H9 (cell line): ENCODE results near the gene QSOX1. TPM values are rescaled to one million over a fixed set of nuclear protein-coding genes. Genes with fewer than 3 reads are reported as not detected.

Experiments used
- DNase-seq: peaks from one replicate; pipeline ENCODE4 v3.0.0-alpha.2; 2017
- H2AFZ ChIP-seq: one replicate; pipeline ENCODE4 v1.6.1; 2013; ENCODE audit warnings: mild to moderate bottlenecking, low read length, control low read depth, moderate library complexity
- H2AK5ac ChIP-seq: 2 replicates; pipeline ENCODE4 v1.6.1; 2013; ENCODE audit warnings: low read length, control low read depth, mixed read lengths; ENCODE audit not compliant: insufficient read length
- H2BK120ac ChIP-seq: one replicate; pipeline ENCODE4 v1.6.1; 2013; ENCODE audit warnings: low read depth, mild to moderate bottlenecking, low read length, control low read depth, inconsistent platforms; ENCODE audit not compliant: poor library complexity, severe bottlenecking
- H2BK12ac ChIP-seq: 2 replicates; pipeline ENCODE4 v1.6.1; 2013; ENCODE audit warnings: low read length, control low read depth, mixed read lengths, low read depth; ENCODE audit not compliant: insufficient read length
- H2BK15ac ChIP-seq: 2 replicates; pipeline ENCODE4 v1.6.1; 2013; ENCODE audit warnings: low read depth, low read length, control low read depth
- H2BK20ac ChIP-seq: one replicate; pipeline ENCODE4 v1.6.1; 2013; ENCODE audit warnings: low read depth, mild to moderate bottlenecking, low read length, control low read depth, inconsistent platforms; ENCODE audit not compliant: poor library complexity, severe bottlenecking
- H2BK5ac ChIP-seq: 2 replicates; pipeline ENCODE4 v1.6.1; 2013; ENCODE audit warnings: low read length, control low read depth, mixed read lengths; ENCODE audit not compliant: insufficient read length
- H3K14ac ChIP-seq: 2 replicates; pipeline ENCODE4 v1.6.1; 2013; ENCODE audit warnings: low read length, control low read depth; ENCODE audit not compliant: insufficient read depth
- H3K18ac ChIP-seq: 2 replicates; pipeline ENCODE4 v1.6.1; 2013; ENCODE audit warnings: low read depth, mild to moderate bottlenecking, mixed read lengths, low read length, control low read depth; ENCODE audit not compliant: insufficient read length
- H3K23ac ChIP-seq: 2 replicates; pipeline ENCODE4 v1.6.1; 2013; ENCODE audit warnings: low read length, control low read depth, mixed read lengths, low read depth; ENCODE audit not compliant: insufficient read length
- H3K23me2 ChIP-seq: 2 replicates; pipeline ENCODE4 v1.6.1; 2013; ENCODE audit warnings: low read depth, mild to moderate bottlenecking, mixed read lengths, low read length, control low read depth; ENCODE audit not compliant: insufficient read length, poor library complexity, severe bottlenecking
- H3K27ac ChIP-seq: 2 replicates; pipeline ENCODE4 v1.5.1; 2013; ENCODE audit warnings: low read length, control low read depth, mixed read lengths, low read depth; ENCODE audit not compliant: insufficient read length
- H3K27me3 ChIP-seq: 2 replicates; pipeline ENCODE4 v1.6.1; 2013; ENCODE audit warnings: low read length, control low read depth, inconsistent platforms; ENCODE audit not compliant: insufficient read depth
- H3K4ac ChIP-seq: 2 replicates; pipeline ENCODE4 v1.6.1; 2013; ENCODE audit warnings: low read depth, mild to moderate bottlenecking, control low read depth, inconsistent platforms, low read length, moderate library complexity
- H3K4me1 ChIP-seq: 2 replicates; pipeline ENCODE4 v1.6.1; 2013; ENCODE audit warnings: low read length, control low read depth, inconsistent platforms; ENCODE audit not compliant: insufficient read depth
- H3K4me2 ChIP-seq: 2 replicates; pipeline ENCODE4 v1.6.1; 2013; ENCODE audit warnings: low read length, control low read depth, mixed read lengths; ENCODE audit not compliant: insufficient read length, insufficient read depth
- H3K56ac ChIP-seq: 2 replicates; pipeline ENCODE4 v1.6.1; 2013; ENCODE audit warnings: low read depth, mild to moderate bottlenecking, mixed read lengths, low read length, control low read depth; ENCODE audit not compliant: insufficient read length
- H3K79me1 ChIP-seq: 2 replicates; pipeline ENCODE4 v1.6.1; 2013; ENCODE audit warnings: low read depth, mild to moderate bottlenecking, moderate library complexity, low read length, control low read depth, inconsistent platforms; ENCODE audit not compliant: insufficient read depth, poor library complexity, severe bottlenecking
- H3K79me2 ChIP-seq: 2 replicates; pipeline ENCODE4 v1.6.1; 2013; ENCODE audit warnings: low read length, control low read depth, inconsistent platforms; ENCODE audit not compliant: insufficient read depth
- H3K9ac ChIP-seq: 2 replicates; pipeline ENCODE4 v1.6.1; 2013; ENCODE audit warnings: low read length, control low read depth, mixed read lengths; ENCODE audit not compliant: insufficient read length; ENCODE audit errors: extremely low read depth
- H3K9me3 ChIP-seq: one replicate; pipeline ENCODE4 v1.6.1; 2013; ENCODE audit warnings: low read depth, low read length, inconsistent platforms; ENCODE audit not compliant: control insufficient read depth
- H3T11ph ChIP-seq: one replicate; pipeline ENCODE4 v1.6.1; 2013; ENCODE audit warnings: mild to moderate bottlenecking, low read length, control low read depth, inconsistent platforms
- H4K20me1 ChIP-seq: one replicate; pipeline ENCODE4 v1.6.1; 2013; ENCODE audit not compliant: control insufficient read depth, insufficient read length, insufficient read depth
- H4K5ac ChIP-seq: 2 replicates; pipeline ENCODE4 v1.6.1; 2013; ENCODE audit warnings: low read depth, mild to moderate bottlenecking, mixed read lengths, low read length, control low read depth; ENCODE audit not compliant: insufficient read length
- H4K8ac ChIP-seq: replicated peaks from 2 replicates; pipeline ENCODE4 v1.6.1; 2013; ENCODE audit warnings: low read length, control low read depth, mixed read lengths, low read depth; ENCODE audit not compliant: insufficient read length
- H4K91ac ChIP-seq: 2 replicates; pipeline ENCODE4 v1.6.1; 2013; ENCODE audit warnings: low read depth, mild to moderate bottlenecking, moderate library complexity, mixed read lengths, low read length, control low read depth; ENCODE audit not compliant: insufficient read length
- H3K27ac Mint-ChIP-seq, 3 experiments: 2 replicates in 2 of 3; 3 replicates in 1 of 3; pipeline ENCODE4 v1.8.0; 2020 to 2021; ENCODE audit warnings: mixed read lengths in 3 of 3, mild to moderate bottlenecking in 1 of 3, moderate library complexity in 1 of 3
- H3K27me3 Mint-ChIP-seq: 2 replicates; pipeline ENCODE4 v1.8.0; 2021; ENCODE audit warnings: low read depth, mild to moderate bottlenecking, moderate library complexity, mixed read lengths
- H3K36me3 Mint-ChIP-seq, 3 experiments: 2 replicates in 2 of 3; 3 replicates in 1 of 3; pipeline ENCODE4 v1.8.0; 2020 to 2021; ENCODE audit warnings: low read depth in 3 of 3, mixed read lengths in 3 of 3; ENCODE audit not compliant: insufficient read depth in 1 of 3
- H3K4me1 Mint-ChIP-seq, 2 experiments: 2 replicates each; pipeline ENCODE4 v1.8.0; 2020; ENCODE audit warnings: mixed read lengths in 2 of 2
- H3K4me3 Mint-ChIP-seq, 2 experiments: 2 replicates in 1 of 2; 3 replicates in 1 of 2; pipeline ENCODE4 v1.8.0; 2020 to 2021; ENCODE audit warnings: mild to moderate bottlenecking in 2 of 2, mixed read lengths in 2 of 2, moderate library complexity in 1 of 2
- H3K9me3 Mint-ChIP-seq, 2 experiments: 2 replicates in 1 of 2; 3 replicates in 1 of 2; pipeline ENCODE4 v1.8.0; 2020; ENCODE audit warnings: mild to moderate bottlenecking in 2 of 2, mixed read lengths in 2 of 2, moderate library complexity in 1 of 2
- WGBS: extraction: QIAGEN DNeasy Blood & Tissue Kit; methylation state at CpG from one replicate; pipeline ENCODE4 v1.1.7; 2013; ENCODE audit warnings: missing lambda C conversion rate, low lambda C conversion rate, mixed read lengths; ENCODE audit not compliant: insufficient read length; ENCODE audit errors: extremely low coverage; 5-methylcytosine and 5-hydroxymethylcytosine counted together
- total RNA-seq: library from RNA; stranded (reverse); gene quantifications from 2 replicates; pipeline ENCODE4 v1.2.1, GENCODE V29; 2021
- TF ChIP-seq, protein P1 (sequence below): fragments of 200-600 bp; sonication (generic); conservative IDR thresholded peaks from 3 replicates; pipeline ENCODE4 v1.8.0; 2021; ENCODE audit warnings: antibody characterized with exemption, mild to moderate bottlenecking

The QSOX1 gene
- total RNA-seq, 1 experiment from 2014 or later, result 79.2 TPM

DNA sequence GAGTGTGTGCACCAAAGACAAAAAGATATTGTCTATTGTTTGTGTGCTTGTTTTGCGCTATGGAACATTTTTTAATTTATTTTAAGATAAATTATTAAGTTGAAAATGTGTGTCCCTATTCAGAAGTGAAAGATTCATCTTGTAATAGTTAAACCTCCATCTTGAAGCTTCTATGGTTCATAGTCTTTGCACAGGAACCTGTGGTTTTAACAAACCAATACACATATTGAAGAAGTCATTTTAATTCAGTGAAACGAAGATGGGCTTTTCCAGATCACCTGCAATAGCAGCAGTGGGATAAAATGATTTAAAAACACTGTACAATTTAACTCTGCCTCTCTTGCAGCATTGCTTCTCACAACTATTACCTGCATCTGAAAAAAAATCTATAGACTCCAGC is 42.6 kb upstream of the QSOX1 start:
- H2BK15ac ChIP-seq, result no peak overlapping the region
- TF ChIP-seq, protein P1, sequence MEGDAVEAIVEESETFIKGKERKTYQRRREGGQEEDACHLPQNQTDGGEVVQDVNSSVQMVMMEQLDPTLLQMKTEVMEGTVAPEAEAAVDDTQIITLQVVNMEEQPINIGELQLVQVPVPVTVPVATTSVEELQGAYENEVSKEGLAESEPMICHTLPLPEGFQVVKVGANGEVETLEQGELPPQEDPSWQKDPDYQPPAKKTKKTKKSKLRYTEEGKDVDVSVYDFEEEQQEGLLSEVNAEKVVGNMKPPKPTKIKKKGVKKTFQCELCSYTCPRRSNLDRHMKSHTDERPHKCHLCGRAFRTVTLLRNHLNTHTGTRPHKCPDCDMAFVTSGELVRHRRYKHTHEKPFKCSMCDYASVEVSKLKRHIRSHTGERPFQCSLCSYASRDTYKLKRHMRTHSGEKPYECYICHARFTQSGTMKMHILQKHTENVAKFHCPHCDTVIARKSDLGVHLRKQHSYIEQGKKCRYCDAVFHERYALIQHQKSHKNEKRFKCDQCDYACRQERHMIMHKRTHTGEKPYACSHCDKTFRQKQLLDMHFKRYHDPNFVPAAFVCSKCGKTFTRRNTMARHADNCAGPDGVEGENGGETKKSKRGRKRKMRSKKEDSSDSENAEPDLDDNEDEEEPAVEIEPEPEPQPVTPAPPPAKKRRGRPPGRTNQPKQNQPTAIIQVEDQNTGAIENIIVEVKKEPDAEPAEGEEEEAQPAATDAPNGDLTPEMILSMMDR, result no peak
- no peak overlapping the region for H3K9ac ChIP-seq
- H4K8ac ChIP-seq, result no peak overlapping the region
- no peak overlapping the region for H2BK5ac ChIP-seq
- H3K23me2 ChIP-seq, result no peaks in the 10 kb centered on the region
- H2AFZ ChIP-seq, result no peak overlapping the region
- no peak overlapping the region for H2BK20ac ChIP-seq
- H3K79me2 ChIP-seq, result no peaks in the 10 kb centered on the region
- Mint-ChIP-seq H3K4me1 (no peaks in the 10 kb centered on the region), H3K27me3 (no peaks in the 10 kb centered on the region), H3K36me3 (peaks cover 5 to 25% (median 16%) of the 10 kb centered on the region in 3 experiments; a peak in 6 of 7 replicates), H3K27ac (no peak overlapping the region), H3K4me3 (no peak overlapping the region), H3K9me3 (no peaks in the 10 kb centered on the region)
- H3K4ac ChIP-seq, result no peak overlapping the region
- H3K18ac ChIP-seq, result no peak overlapping the region
- H3T11ph ChIP-seq, result no peak overlapping the region
- no peak overlapping the region for H3K27ac ChIP-seq
- no peak overlapping the region for H2AK5ac ChIP-seq
- H4K20me1 ChIP-seq, result no peaks in the 10 kb centered on the region
- H3K27me3 ChIP-seq, result no peaks in the 10 kb centered on the region
- H2BK120ac ChIP-seq, result no peak overlapping the region
- H3K4me2 ChIP-seq, result no peak overlapping the region
- H4K91ac ChIP-seq, result no peak overlapping the region
- no CpG with 5 or more reads among the region's 2 CpGs for WGBS
- H4K5ac ChIP-seq, result no peak overlapping the region
- H3K23ac ChIP-seq, result no peak overlapping the region
- H3K14ac ChIP-seq, result no peak overlapping the region
- H3K4me1 ChIP-seq, result no peaks in the 10 kb centered on the region
- DNase-seq, result no peak
- H3K79me1 ChIP-seq, result no peaks in the 10 kb centered on the region
- H2BK12ac ChIP-seq, result no peak overlapping the region
- no peak overlapping the region for H3K56ac ChIP-seq
- H3K9me3 ChIP-seq, result no peaks in the 10 kb centered on the region
